GM21423 (cell line): ENCODE data around the gene LIPC.

ENCODE experiments used
- ATAC-seq: cut with Tn5 transposase; IDR thresholded peaks from one replicate; pipeline ENCODE4 v1.9.1; 2021; ENCODE audit warnings: mild to moderate bottlenecking, moderate library complexity; ENCODE audit not compliant: unreplicated experiment

LIPC gene

DNA sequence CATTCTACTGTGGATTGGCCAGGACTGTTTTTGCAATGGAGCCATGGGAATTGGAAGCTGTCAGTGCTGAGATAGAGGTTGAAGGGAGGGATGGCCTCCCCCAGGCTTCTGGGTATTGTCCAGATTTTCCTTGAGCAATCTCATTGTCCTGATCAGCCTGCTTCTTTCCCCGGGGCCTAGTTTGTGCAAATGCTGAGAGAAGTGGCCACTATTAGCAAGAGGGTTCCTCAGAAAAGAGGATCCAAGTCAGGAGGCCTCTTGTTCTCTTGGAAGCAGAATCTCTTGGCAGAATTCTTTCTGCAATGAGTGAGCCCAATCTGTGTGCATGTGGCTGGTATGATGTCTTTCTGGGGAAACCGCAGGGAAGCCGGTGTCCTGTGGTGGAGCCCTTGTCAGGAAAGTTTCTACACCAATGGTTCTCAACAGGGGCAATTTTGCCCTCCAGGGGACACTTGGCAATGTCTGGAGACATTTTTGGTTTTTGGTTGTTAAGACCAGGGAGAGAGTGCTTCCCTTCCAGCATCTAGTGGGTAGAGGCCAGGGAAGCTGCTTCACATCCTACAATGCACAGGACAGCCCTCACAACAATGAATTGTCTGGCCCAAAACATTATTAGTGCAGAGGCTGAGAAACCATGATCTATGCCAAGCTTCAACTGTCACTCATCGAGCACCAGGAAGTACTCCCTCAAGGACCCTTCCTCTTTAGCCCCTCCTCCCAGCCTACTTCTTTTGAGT, 2.0 kb downstream of the LIPC start:
- ATAC-seq = no peak

DNA sequence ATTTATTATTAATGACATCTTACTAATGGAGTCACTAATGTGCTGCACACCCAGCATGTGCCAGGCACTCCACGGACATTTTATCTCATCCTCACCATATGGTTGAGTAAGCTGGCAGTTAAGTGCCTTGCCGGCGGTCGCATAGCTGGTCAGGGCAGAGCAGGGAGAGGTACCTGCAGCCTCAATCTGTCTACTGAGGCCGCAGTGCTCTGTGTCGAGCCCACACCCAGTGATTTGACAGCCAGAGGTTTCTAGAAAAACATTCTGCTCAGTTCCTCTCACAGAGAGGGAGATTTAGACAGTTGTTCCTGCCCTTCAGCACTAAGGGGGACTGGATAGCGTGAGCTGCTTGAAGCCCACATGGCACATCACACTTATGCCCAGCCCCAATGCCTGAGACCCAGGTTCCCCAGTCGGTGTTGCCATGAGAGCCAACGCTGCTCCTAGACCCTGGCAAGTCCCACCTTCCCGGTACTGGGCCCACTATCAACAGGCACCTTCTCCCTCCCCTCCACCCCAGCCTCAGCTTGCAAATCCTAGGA, 2.6 kb downstream of the LIPC start:
- ATAC-seq = no peak

GRCh38 chr15:58436552-58436951, 4.8 kb downstream of the LIPC start:
- no peak for ATAC-seq

- ATAC-seq = no peak
Measured at GRCh38 chr15:58437531-58438105, 5.8 kb downstream of the LIPC start.

DNA sequence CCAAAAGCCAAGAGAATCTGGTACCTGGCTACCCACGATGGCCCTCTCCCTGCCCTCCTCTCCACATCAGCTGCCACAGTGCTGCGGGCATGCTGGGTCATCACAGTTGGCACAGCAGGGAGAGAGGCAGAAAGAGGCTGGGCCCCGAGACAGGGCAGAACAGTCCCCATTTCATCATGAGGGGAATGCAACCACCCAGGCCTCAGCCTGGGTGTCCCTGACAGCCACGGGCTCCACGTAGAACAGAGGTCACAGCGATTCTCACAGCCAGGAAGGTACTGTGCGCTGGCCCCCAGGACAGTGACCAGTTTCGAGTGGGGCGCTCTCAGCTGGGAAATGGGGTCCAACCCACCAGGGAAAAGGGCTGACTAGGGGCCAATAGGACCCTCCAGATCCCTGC, 6.3 kb downstream of the LIPC start:
- no peak for ATAC-seq

DNA sequence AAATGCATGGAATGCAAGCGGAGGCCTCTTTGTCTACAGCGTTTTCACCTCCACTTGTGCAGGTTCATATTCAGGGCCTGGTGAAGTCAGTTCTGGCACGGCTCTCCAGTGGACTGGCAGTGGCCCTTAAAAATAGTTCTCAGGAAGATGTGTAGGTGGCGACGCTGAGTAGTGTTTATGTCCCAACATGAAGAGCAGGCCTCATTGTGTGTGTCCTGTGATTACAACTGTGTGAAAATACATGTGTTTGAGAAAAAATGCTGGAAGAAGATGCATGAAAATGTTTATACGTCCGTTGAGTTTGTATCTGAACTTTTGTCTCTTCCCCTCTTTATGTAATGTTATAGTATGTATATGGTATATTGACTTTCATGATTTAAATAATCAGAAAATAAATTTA, 7.2 kb downstream of the LIPC start:
- no peak for ATAC-seq

DNA sequence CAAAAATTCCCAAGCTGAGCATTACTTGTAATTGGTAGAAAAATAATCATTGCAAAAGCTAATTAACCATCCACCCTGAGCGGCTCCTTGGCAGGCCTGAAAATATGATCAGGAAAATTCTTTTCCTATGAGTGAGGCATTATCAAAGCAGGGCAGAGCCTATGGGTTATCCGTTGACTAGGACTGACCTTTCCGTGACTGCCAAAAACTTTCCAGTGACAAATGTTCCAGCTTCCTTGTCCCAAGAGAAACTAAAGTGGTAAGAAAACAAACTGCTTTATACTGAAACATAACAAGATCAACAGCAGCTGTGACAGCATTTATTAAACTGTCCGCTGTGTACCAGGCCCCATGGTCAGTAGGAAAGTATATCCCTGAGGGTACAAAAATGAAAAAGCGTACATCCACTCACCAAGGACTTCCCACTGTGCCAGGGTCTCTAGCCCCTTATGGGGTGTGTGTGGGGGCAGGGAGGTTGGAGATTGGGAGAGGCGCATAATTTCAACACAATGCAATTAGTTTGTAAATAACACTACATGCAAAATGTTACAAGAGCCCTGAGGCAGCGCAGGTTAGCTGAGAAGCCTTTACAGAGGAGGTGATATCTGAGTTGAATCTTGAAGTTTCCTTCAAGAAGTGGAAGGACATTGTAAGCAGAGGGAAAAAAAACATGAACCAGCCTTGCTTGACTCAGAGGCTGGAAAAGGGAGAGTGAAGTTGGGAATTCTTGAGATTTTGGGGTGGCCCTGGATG, 8.5 kb downstream of the LIPC start:
- ATAC-seq = no peak

DNA sequence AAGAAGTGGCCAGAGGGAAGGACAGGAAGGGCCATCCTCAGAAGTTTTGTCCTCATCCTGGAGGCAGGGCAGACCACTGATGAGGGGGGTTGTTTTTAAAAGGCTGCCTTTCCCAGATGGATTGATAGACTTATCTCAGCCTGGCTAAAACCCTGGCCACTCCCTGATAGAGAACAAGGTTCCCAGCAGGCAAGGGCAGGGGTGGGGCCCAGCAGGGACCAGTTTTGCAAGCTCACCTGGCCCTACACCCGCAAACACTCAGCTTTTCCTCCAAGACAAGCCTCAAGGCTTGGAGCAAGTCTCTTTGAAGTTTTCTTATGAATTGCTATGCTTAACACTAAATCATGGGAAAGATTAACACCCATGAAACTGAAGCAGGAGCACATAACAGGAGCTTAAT, 9.1 kb downstream of the LIPC start:
- no peak for ATAC-seq

DNA sequence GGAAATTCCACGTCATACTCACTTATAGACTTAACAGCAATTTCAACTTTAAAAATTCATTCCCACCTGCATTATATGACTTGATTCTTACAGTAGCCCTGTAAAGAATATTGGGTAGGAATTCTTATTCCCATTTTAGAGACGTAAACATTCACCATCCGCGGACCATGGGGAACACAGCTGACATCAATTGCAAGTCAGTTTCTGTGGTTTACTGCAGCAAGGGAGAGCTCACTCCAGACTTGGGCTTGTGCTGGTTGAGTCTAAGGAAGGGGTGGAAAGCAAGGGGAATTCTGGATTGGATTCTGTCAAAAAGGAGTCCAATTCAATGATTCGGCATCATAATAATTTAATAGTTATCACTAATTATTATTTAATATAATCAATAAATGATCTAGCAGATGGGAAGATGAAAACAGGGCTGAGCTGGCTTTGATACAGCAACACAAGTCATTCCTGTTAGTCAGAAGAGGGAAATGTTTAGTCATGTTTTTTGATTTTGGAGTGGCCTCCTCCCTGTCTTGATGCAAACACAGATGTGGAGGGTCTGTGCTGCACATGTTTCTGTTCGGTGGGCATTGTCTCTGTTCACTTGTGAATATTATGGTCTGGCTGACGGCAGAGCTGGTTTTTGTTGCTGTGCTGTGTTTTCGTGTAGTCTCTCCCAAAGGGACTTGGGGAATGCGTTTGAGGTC, 9.7 kb downstream of the LIPC start:
- no peak for ATAC-seq

DNA sequence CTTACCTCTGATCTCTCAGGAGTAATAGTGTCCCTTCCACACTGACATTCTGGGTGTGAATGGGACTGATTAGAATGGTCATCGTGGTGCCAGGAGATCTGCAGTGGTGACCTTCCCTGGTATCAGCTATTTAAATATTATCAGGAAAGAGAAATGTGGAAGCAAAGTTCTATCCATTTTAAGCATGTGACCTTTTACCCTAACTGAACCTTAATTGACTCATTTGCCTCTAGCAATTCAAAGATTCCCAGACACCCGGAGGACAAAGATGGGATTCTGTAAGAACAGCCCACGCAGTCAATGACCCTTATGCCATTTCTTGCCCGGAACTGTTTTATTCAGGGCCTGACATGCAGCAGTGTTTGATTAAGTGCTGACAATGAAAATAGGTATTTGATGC, 10.3 kb downstream of the LIPC start:
- no peak for ATAC-seq

- ATAC-seq = no peak
Measured at GRCh38 chr15:58443308-58443707, 11.5 kb downstream of the LIPC start.

GRCh38 chr15:58444056-58444455, 12.3 kb downstream of the LIPC start:
- no peak for ATAC-seq

- ATAC-seq = no peak
Measured at GRCh38 chr15:58444658-58445332, 13.0 kb downstream of the LIPC start.

GRCh38 chr15:58445865-58446264, 14.1 kb downstream of the LIPC start:
- no peak for ATAC-seq

GRCh38 chr15:58446521-58446920, 14.7 kb downstream of the LIPC start:
- ATAC-seq = no peak

DNA sequence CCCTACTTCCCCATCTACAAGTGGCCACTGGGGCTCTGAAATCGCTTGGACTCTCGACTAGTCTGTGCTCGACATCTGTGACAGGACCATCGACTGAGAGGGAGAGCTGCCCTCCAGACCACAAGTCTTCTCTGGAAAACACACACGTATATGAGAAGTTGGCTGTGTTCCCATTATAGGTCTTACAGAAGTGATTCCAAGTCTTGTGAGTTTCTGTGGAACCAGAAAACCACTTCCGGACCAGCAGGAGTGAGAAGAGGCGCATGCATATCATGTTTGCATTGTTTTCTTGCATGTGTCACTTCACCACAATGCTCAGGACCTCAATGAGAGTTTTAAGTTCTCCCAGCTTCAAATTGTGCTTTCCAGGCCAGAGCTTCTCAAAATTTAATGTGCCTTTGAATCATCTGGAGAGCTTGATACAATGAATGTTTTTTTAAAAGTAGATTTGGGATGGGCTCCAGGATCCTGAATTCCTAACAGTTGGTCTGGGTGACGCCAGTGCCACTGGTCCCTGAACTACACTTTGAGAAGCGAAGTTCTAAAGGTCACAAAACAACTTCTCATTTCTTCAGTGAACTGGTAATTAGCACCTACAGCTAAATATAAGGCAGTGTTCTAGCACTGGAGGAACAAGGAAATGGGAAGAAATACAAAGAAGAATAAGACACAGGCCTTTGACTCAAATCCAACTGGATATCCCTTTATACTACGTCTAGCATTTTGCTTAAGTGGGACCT, 15.7 kb downstream of the LIPC start:
- ATAC-seq = no peak

GRCh38 chr15:58448331-58448730, 16.5 kb downstream of the LIPC start:
- no peak for ATAC-seq

DNA sequence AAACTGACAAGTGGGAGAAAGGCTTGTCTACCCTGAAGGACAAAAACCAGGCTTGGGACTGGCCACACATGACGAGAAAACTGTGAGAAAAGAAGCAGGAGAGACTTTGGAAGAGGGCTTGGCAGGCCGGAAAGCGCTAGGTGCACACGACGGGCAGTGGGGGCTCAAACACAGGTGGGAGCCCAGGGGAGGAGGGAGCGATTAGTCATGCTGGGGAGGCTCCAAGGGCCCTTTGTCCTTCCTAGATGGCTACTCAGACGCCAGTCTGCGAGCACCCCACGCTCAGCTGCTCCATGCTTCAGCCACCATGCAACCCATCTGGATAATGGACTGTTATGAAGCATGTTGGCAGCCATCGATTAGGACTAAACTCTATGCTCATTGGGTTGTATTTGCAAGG, 17.1 kb downstream of the LIPC start:
- no peak for ATAC-seq

- ATAC-seq = no peak
Measured at GRCh38 chr15:58451826-58452225, 20.0 kb downstream of the LIPC start.

DNA sequence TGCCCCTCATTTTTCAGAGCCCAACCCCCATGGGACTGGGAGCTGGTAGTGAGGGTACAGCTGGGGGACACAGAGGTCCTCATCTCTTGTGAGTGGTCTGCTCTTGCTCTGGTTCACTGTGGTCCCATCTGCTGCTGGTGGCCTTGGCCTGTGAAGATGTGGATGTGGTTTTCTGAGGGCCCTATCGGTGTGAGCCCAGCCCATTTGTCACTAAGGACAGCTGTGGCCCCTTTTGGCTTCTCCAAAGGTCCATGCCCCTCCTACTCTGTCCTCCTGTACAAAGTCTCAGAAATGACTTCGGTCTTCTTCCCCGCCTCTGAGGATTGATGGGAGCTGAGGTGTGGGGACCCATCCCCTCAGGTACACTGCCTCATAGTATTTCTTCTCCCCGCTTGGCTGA, 21.0 kb downstream of the LIPC start:
- no peak for ATAC-seq
